Epithelial cell of esophagus (primary cell): Measurements from ENCODE around the gene DDX24.

Experiments
- DNase-seq: peaks from one replicate; pipeline ENCODE4 v3.0.0; 2010; ENCODE audit warnings: low read depth
- H3K4me3 ChIP-seq: 2 replicates; pipeline ENCODE4 v1.5.1; 2011; ENCODE audit warnings: mild to moderate bottlenecking, low read length, control low read depth
- TF ChIP-seq, protein P1 (sequence below): IDR thresholded peaks from 2 replicates; pipeline ENCODE4 v1.5.1; 2011; ENCODE audit warnings: low read depth, mild to moderate bottlenecking, low read length, control low read depth, inconsistent platforms; ENCODE audit not compliant: insufficient read depth; ENCODE audit errors: missing control alignments

DDX24 gene

DNA sequence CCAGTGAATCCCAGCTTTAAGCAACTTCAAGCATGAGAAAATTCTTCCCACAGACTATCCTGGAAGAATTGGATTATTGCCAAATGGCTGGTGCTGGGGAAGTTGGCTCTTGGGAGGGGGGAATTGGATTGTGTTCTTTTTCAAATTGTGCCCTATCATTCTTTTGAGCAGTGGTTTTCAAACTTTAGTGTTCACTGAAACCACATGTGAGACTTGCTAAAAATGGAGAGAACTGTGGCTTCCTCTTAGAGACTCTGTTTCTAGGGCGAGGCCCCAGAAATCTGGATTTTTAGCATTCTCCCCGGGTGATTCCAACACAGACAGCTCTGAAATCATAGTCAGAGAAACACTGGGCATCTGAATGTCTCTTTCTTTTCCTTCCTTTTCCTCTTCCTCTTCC is 69.2 kb downstream of the DDX24 start:
- H3K4me3 ChIP-seq, result no peak overlapping the region
- TF ChIP-seq, protein P1, sequence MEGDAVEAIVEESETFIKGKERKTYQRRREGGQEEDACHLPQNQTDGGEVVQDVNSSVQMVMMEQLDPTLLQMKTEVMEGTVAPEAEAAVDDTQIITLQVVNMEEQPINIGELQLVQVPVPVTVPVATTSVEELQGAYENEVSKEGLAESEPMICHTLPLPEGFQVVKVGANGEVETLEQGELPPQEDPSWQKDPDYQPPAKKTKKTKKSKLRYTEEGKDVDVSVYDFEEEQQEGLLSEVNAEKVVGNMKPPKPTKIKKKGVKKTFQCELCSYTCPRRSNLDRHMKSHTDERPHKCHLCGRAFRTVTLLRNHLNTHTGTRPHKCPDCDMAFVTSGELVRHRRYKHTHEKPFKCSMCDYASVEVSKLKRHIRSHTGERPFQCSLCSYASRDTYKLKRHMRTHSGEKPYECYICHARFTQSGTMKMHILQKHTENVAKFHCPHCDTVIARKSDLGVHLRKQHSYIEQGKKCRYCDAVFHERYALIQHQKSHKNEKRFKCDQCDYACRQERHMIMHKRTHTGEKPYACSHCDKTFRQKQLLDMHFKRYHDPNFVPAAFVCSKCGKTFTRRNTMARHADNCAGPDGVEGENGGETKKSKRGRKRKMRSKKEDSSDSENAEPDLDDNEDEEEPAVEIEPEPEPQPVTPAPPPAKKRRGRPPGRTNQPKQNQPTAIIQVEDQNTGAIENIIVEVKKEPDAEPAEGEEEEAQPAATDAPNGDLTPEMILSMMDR, result no peak
- peak; percentile 29 for DNase-seq

DNA sequence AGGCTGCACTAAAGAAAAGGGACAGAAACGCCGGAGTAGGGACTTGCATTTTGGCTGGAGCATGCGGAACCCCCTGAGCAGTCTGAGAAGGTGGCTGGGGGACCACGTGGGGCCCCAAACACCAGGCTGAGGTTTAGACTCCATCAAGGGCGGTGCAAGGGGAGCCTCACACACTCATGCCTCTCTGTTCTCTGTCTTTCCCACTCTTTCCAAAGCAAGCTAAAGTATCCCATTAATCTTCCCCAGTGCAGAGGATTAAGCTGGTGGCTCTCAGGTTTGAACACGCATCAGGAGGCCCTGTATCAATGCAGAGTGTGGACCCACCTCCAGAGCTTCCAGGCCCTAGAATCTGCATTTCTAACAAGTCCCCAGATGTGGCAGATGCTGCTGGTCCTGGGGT is 70.4 kb downstream of the DDX24 start:
- DNase-seq, result no peak
- TF ChIP-seq, protein P1, result no peak
- no peak overlapping the region for H3K4me3 ChIP-seq

DNA sequence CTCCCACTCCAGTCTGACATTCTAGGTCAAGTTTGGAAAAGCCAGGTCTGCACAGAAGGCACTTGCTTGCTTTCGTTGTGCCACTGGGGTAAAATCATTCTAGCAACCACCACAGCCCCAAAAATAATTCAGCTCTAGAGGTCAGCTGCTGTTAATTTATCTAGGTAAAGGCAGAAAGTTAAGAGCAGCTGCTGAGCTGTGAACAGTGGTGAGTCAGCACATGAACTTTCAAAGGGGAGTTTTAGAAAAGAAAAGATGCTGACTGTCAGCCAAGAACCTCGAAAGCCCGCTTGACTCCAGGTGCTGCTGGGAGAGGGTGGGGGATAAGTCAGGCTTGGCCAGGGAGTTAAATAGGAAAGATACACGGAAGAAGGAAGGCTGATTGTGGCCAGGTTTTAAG is 71.2 kb downstream of the DDX24 start:
- H3K4me3 ChIP-seq, result no peak overlapping the region
- peak; percentile 65 for DNase-seq
- TF ChIP-seq, protein P1, result no peak

DNA sequence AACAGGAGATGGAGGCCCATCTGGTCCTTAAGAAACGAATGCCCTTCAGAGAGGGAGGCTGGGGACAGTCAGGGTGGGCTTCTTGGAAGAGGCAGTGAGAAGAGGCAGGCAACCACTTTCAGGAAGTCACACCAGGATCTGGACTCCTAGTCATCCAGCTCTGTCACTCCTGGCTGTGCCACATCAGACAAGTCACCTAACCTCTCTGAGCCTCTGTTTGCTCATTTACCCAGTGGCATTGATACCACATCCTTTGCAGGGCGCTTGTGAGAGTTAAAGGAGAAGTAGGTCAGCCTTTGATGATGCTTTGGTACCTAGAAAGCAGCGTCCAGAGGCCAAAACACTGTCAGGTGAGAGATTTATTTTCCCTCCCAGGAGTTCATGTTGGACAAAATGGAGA is 72.8 kb downstream of the DDX24 start:
- TF ChIP-seq, protein P1, result no peak
- DNase-seq, result no peak
- no peak overlapping the region for H3K4me3 ChIP-seq

DNA sequence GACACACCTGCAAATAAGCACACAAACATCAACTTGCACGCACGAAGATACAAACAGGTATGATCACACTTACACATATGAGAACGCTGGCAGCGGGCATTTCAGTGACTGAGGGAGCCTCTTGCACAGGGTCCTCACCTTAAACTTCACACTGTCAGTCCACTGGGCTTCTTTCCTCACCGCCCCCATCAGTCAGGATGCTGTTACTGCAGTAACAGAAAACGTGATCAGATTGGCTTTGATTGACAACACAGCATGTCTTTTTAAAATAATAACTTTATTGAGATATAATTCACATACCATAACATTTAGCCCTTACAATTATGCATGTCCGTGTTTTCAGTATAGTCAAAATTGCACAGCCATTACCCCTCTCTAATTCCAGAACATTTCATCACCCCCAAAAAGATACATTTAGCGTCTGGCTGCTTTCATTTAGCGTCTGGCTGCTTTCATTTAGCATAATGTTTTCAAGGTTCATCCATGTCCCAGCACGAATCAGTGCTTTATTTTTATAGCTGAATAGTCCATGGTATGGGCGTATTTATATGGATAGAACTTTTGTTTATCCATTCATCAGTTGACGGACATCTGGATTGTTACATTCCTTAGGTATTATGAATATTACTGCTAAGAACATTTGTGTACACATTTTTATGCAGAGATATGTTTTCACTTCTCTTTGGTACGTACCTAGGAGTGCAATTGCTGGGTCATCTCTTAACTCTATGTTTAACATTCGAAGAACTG is 75.5 kb downstream of the DDX24 start:
- TF ChIP-seq, protein P1, result peak; percentile 49
- DNase-seq, result peak; percentile 22
- no peak overlapping the region for H3K4me3 ChIP-seq

DNA sequence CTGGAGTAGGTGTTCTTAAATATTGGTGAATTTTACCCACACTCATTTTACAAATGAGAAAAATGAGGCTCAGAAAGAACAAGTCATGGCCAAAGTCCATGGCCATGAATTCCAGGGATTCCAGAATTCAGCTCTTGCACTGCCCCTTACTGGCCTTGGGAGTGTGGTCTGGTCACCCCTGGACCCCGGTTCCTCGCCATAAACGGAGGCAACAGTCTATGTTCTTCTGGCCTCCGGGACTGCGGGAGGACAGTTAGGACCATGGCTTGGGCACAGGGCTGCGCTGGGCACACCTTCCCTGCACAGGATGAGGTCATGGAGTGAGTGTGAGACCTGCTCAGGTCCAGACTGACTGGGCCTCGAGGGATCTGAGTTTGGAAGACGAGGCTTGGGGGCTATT is 77.0 kb downstream of the DDX24 start:
- no peak for DNase-seq
- TF ChIP-seq, protein P1, result no peak
- no peak overlapping the region for H3K4me3 ChIP-seq

DNA sequence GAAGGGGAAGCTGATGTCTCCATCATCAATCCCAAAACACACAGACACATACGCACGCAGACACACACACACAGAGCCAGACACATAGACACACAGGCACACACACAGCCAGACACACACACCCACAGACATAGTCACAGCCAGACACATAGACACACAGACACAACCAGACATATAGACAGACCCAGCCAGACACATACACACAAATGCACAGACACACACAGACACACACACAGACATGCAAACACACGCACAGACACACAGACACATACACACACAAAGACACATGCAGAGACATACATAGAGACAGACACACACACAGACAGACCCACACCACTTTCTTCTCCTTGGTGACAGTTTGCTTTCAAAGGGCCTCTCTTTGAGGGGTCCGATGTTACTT is 77.6 kb downstream of the DDX24 start:
- DNase-seq, result no peak
- TF ChIP-seq, protein P1, result no peak
- H3K4me3 ChIP-seq, result no peak overlapping the region
